DOHH2 (cell line): ENCODE data around the gene UBR2.

Experiments used
- H3F3A ChIP-seq: fragments of 200-600 bp; sonication (generic), shearing (Covaris generic); 2 replicates; pipeline ENCODE4 v1.6.0; 2016; ENCODE audit warnings: antibody characterized with exemption, mild to moderate bottlenecking; ENCODE audit not compliant: control insufficient read depth, insufficient read depth
- H3K27ac ChIP-seq: fragments of 200-600 bp; sonication (generic); 2 replicates; pipeline ENCODE4 v1.5.1; 2014; ENCODE audit warnings: low read depth, mild to moderate bottlenecking, low read length, moderate library complexity
- H3K27me3 ChIP-seq: fragments of 200-600 bp; sonication (generic); 2 replicates; pipeline ENCODE4 v1.6.1; 2014; ENCODE audit warnings: mild to moderate bottlenecking, low read length, mixed read lengths; ENCODE audit not compliant: control insufficient read depth
- H3K36me3 ChIP-seq: fragments of 200-600 bp; sonication (generic); 2 replicates; pipeline ENCODE4 v1.6.1; 2014; ENCODE audit warnings: mild to moderate bottlenecking, low read length, moderate library complexity, mixed read lengths; ENCODE audit not compliant: control insufficient read depth
- H3K4me1 ChIP-seq: fragments of 200-600 bp; sonication (generic); 2 replicates; pipeline ENCODE4 v1.6.1; 2014; ENCODE audit warnings: mild to moderate bottlenecking, low read length, mixed read lengths; ENCODE audit not compliant: control insufficient read depth
- H3K4me2 ChIP-seq: fragments of 200-600 bp; sonication (generic); 2 replicates; pipeline ENCODE4 v1.6.0; 2014; ENCODE audit warnings: mild to moderate bottlenecking, low read length, moderate library complexity
- H3K4me3 ChIP-seq: fragments of 200-600 bp; sonication (generic); 2 replicates; pipeline ENCODE4 v1.5.1; 2014; ENCODE audit warnings: mild to moderate bottlenecking, low read length, mixed read lengths
- H3K79me2 ChIP-seq: fragments of 200-600 bp; sonication (generic); 2 replicates; pipeline ENCODE4 v1.6.1; 2014; ENCODE audit warnings: mild to moderate bottlenecking, low read length, mixed read lengths; ENCODE audit not compliant: control insufficient read depth
- H3K9me2 ChIP-seq: fragments of 200-600 bp; sonication (generic); replicated peaks from 2 replicates; pipeline ENCODE4 v1.6.1; 2014; ENCODE audit warnings: mild to moderate bottlenecking, low read length, mixed read lengths; ENCODE audit not compliant: control insufficient read depth
- H3K9me3 ChIP-seq: fragments of 200-600 bp; sonication (generic); 2 replicates; pipeline ENCODE4 v1.6.1; 2014; ENCODE audit warnings: antibody characterized with exemption, low read length, mixed read lengths; ENCODE audit not compliant: control insufficient read depth, insufficient read depth
- H4K20me1 ChIP-seq: fragments of 200-600 bp; sonication (generic); 2 replicates; pipeline ENCODE4 v1.6.0; 2014; ENCODE audit warnings: low read depth, mild to moderate bottlenecking, antibody characterized with exemption, low read length, moderate library complexity; ENCODE audit not compliant: control insufficient read depth, insufficient read depth
- CTCF ChIP-seq: fragments of 200-600 bp; sonication (generic); IDR thresholded peaks from one replicate; pipeline ENCODE4 v1.5.1; 2014; ENCODE audit warnings: antibody characterized with exemption, mild to moderate bottlenecking, low read depth, low read length; ENCODE audit not compliant: poor library complexity, severe bottlenecking
- EZH2phosphoT487 ChIP-seq: fragments of 200-600 bp; sonication (generic); IDR thresholded peaks from 2 replicates; pipeline ENCODE4 v1.6.1; 2017; ENCODE audit warnings: borderline replicate concordance, mild to moderate bottlenecking, antibody characterized with exemption, low read length, moderate library complexity, mixed read lengths

The UBR2 gene

GRCh38 chr6:42610416-42610815 is 46.6 kb downstream of the UBR2 start:
- H3K36me3 ChIP-seq, result peaks cover 18% of the 10 kb centered on the region
- TF ChIP-seq CTCF (no peak), EZH2phosphoT487 (no peak)
- H3K79me2 ChIP-seq, result no peaks in the 10 kb centered on the region
- H3K9me3 ChIP-seq, result no peaks in the 10 kb centered on the region
- H3K4me2 ChIP-seq, result no peak overlapping the region
- H3K27me3 ChIP-seq, result no peaks in the 10 kb centered on the region
- no peaks in the 10 kb centered on the region; the same call in 1 of the 2 replicates for H3F3A ChIP-seq
- H3K9me2 ChIP-seq, result no peaks in the 10 kb centered on the region
- no peak overlapping the region for H3K4me3 ChIP-seq
- no peaks in the 10 kb centered on the region for H3K4me1 ChIP-seq
- H4K20me1 ChIP-seq, result no peaks in the 10 kb centered on the region
- H3K27ac ChIP-seq, result no peak overlapping the region

GRCh38 chr6:42615518-42615917 is 51.7 kb downstream of the UBR2 start:
- no peaks in the 10 kb centered on the region; the same call in 1 of the 2 replicates for H3F3A ChIP-seq

GRCh38 chr6:42616716-42617115 is 52.9 kb downstream of the UBR2 start:
- Histone ChIP-seq H3K4me3 (no peak overlapping the region), H3K27me3 (no peaks in the 10 kb centered on the region), H3K27ac (no peak overlapping the region), H3F3A (no peaks in the 10 kb centered on the region; the same call in 1 of the 2 replicates), H3K4me1 (no peaks in the 10 kb centered on the region), H3K9me3 (no peaks in the 10 kb centered on the region), H3K79me2 (no peaks in the 10 kb centered on the region), H3K9me2 (no peaks in the 10 kb centered on the region), H3K36me3 (peaks cover 23% of the 10 kb centered on the region), H3K4me2 (no peak overlapping the region), H4K20me1 (no peaks in the 10 kb centered on the region)
- TF ChIP-seq EZH2phosphoT487 (no peak), CTCF (no peak)

More at GRCh38 chr6:42615518-42615917, 51.7 kb downstream of the UBR2 start:
- Histone ChIP-seq H4K20me1 (no peaks in the 10 kb centered on the region), H3K27me3 (no peaks in the 10 kb centered on the region), H3K4me3 (no peak overlapping the region), H3K79me2 (no peaks in the 10 kb centered on the region), H3K4me1 (no peaks in the 10 kb centered on the region), H3K27ac (no peak overlapping the region), H3K36me3 (peaks cover 23% of the 10 kb centered on the region), H3K4me2 (no peak overlapping the region), H3K9me2 (no peaks in the 10 kb centered on the region), H3K9me3 (no peaks in the 10 kb centered on the region)
- no peak for TF ChIP-seq EZH2phosphoT487
- no peak for TF ChIP-seq CTCF
